GM12878 (cell line): Measurements from ENCODE around the gene NOP10. TPM values are rescaled to one million over a fixed set of nuclear protein-coding genes. Genes with fewer than 3 reads are reported as not detected.

ENCODE experiments used
- ATAC-seq: fragments of 200-7000 bp; cut with Tn5 transposase; 3 replicates; pipeline ENCODE4 v1.9.1; 2020; ENCODE audit warnings: mild to moderate bottlenecking, moderate library complexity
- BruUV-seq: library from RNA; stranded (reverse); fragments of 400-500 nt; replicated peaks from 2 replicates; lab custom pipeline; 2021; lab: Mats Ljungman, UMichigan
- CTCF ChIA-PET: fragments of 300-600 bp; sonication (Branson Sonifier 250); formaldehyde crosslinking; extraction: SDS; loops from one replicate; lab custom pipeline; 2021; ENCODE audit warnings: inconsistent platforms; lab: Yijun Ruan, JAX
- POLR2A ChIA-PET: fragments of 350-600 bp; formaldehyde crosslinking; extraction: SDS; loops from one replicate; lab custom pipeline; 2021; ENCODE audit warnings: inconsistent platforms; lab: Charles Lee
- RAD21 ChIA-PET: fragments of 300-600 bp; sonication (Branson Sonifier 250); formaldehyde crosslinking; loops from one replicate; lab custom pipeline; 2023; ENCODE audit warnings: antibody characterized with exemption; ENCODE audit not compliant: unreplicated experiment; lab: Charles Lee
- SMC1A ChIA-PET: fragments of 300-600 bp; sonication (Branson Sonifier 250); formaldehyde crosslinking; loops from one replicate; lab custom pipeline; 2023; ENCODE audit not compliant: unreplicated experiment, uncharacterized antibody; lab: Charles Lee
- DNase-seq: peaks from one replicate; pipeline ENCODE4 v3.0.0-alpha.2; 2011; ENCODE audit warnings: low read depth, low spot score
- FAIRE-seq: peaks from 3 replicates; lab custom pipeline; 2011; peaks lifted over from hg19 to GRCh38; lab: Jason Lieb, UNC
- H2AFZ ChIP-seq: 2 replicates; pipeline ENCODE4 v1.6.0; 2011; ENCODE audit warnings: low read depth, low read length, control low read depth; ENCODE audit not compliant: control insufficient read depth
- H3K27ac ChIP-seq: 2 replicates; pipeline ENCODE4 v1.5.1; 2011; ENCODE audit warnings: control low read depth; ENCODE audit not compliant: control insufficient read depth, insufficient read depth
- H3K27me3 ChIP-seq, 2 experiments: replicated peaks in 1 of 2; 2 replicates each; pipeline versions ENCODE4 v1.6.0 to v1.6.1; 2011; ENCODE audit warnings: low read length in 1 of 2; ENCODE audit not compliant: control insufficient read depth in 2 of 2, insufficient read depth in 2 of 2
- H3K36me3 ChIP-seq, 2 experiments: 2 replicates each; pipeline ENCODE4 v1.5.1; 2011; ENCODE audit warnings: low read length in 1 of 2; ENCODE audit not compliant: control insufficient read depth in 2 of 2, insufficient read depth in 2 of 2
- H3K4me1 ChIP-seq: 2 replicates; pipeline ENCODE4 v1.6.1; 2011; ENCODE audit warnings: mild to moderate bottlenecking, low read length, moderate library complexity, mixed read lengths; ENCODE audit not compliant: control insufficient read depth, insufficient read depth
- H3K4me2 ChIP-seq: 2 replicates; pipeline ENCODE4 v1.6.0; 2011; ENCODE audit warnings: control low read depth; ENCODE audit not compliant: control insufficient read depth, insufficient read depth
- H3K4me3 ChIP-seq: fragments of 200-600 bp; sonication (generic); 2 replicates; pipeline ENCODE4 v1.5.1; 2016
- H3K79me2 ChIP-seq: 2 replicates; pipeline ENCODE4 v1.6.0; 2011; ENCODE audit warnings: low read length; ENCODE audit not compliant: control insufficient read depth, insufficient read depth
- H3K9ac ChIP-seq: 2 replicates; pipeline ENCODE4 v1.8.0; 2011; ENCODE audit warnings: low read length, control low read depth, mixed read lengths; ENCODE audit not compliant: control insufficient read depth, insufficient read depth
- H3K9me3 ChIP-seq: replicated peaks from 3 replicates; pipeline ENCODE4 v1.5.1; 2011; ENCODE audit warnings: mild to moderate bottlenecking, low read length; ENCODE audit not compliant: control insufficient read depth, insufficient read depth
- H4K20me1 ChIP-seq: 2 replicates; pipeline ENCODE4 v1.6.0; 2011; ENCODE audit not compliant: control insufficient read depth, insufficient read depth
- CHD1 ChIP-seq: IDR thresholded peaks from 2 replicates; pipeline ENCODE4 v1.6.1; 2012; ENCODE audit warnings: low read depth, low read length, improper control_type of control experiment
- EZH2 ChIP-seq: IDR thresholded peaks from 2 replicates; pipeline ENCODE4 v1.6.1; 2012; ENCODE audit warnings: low read depth, mild to moderate bottlenecking, control low read depth, inconsistent platforms, low read length, borderline replicate concordance; ENCODE audit not compliant: control insufficient read depth
- LARP7 ChIP-seq: fragments of 450-650 bp; IDR thresholded peaks from 2 replicates; pipeline ENCODE4 v1.6.1; 2017; ENCODE audit warnings: mild to moderate bottlenecking
- RBBP5 ChIP-seq: fragments of 200-600 bp; sonication (generic); conservative IDR thresholded peaks from 2 replicates; pipeline ENCODE4 v1.6.1; 2016
- RELA ChIP-seq: fragments of 450-650 bp; IDR thresholded peaks from 2 replicates; pipeline ENCODE4 v1.8.0; 2014; ENCODE audit warnings: borderline replicate concordance; ENCODE audit not compliant: partially characterized antibody
- SMARCA5 ChIP-seq: fragments of 450-650 bp; IDR thresholded peaks from 2 replicates; pipeline ENCODE4 v1.6.1; 2017; ENCODE audit warnings: mild to moderate bottlenecking
- SMC3 ChIP-seq: IDR thresholded peaks from 2 replicates; pipeline ENCODE4 v1.6.1; 2011; ENCODE audit warnings: low read length, improper control_type of control experiment, borderline replicate concordance
- YY1 ChIP-seq: IDR thresholded peaks from 2 replicates; pipeline ENCODE4 v1.6.1; 2011; ENCODE audit warnings: low read depth, mild to moderate bottlenecking, low read length
- WGBS: methylation state at CpG from one replicate; pipeline ENCODE4 v1.1.6; 2016; ENCODE audit warnings: low lambda C conversion rate; ENCODE audit not compliant: insufficient replicate concordance, insufficient coverage; ENCODE audit errors: missing lambda C conversion rate; 5-methylcytosine and 5-hydroxymethylcytosine counted together
- in situ Hi-C: fragments of 300-500 bp; cut with MboI; formaldehyde crosslinking; loops from 9 replicates; pipeline ENCODE4 v1.14.3; 2018; ENCODE audit warnings: mixed read lengths
- intact Hi-C: fragments of 100-400 bp; cut with micrococcal nuclease; formaldehyde crosslinking; loops from one replicate; pipeline ENCODE4 v1.14.2; 2022; ENCODE audit not compliant: unreplicated experiment
- polyA plus RNA-seq, 11 experiments: library from polyadenylated mRNA; depleted of rRNA in 4 of 11; unstranded in 6 of 11; stranded (reverse) in 5 of 11; fragments of >200 nt; fragmentation: Nextera tagmentation in 4 of 11; fragmentation: Illumina TruSeq in 1 of 11; extraction: Ambion mirVana in 4 of 11; extraction: Trizol in 1 of 11; gene quantifications; 1 replicate in 1 of 11; 2 replicates in 10 of 11; pipeline versions ENCODE4 v1.2.1 to v1.2.3, GENCODE V29; 2011 to 2016; ENCODE audit warnings: inconsistent platforms in 2 of 11, missing spikeins in 2 of 11, low read depth in 1 of 11
- total RNA-seq, 4 experiments: library from RNA; depleted of rRNA in 3 of 4; stranded (reverse); fragments of >200 nt in 3 of 4; fragmentation: Illumina TruSeq in 1 of 4; extraction: Trizol in 1 of 4; gene quantifications; 2 replicates each; pipeline versions ENCODE4 v1.2.1 to v1.2.3, GENCODE V29; 2013 to 2021
- TF ChIP-seq, protein P1 (sequence below): IDR thresholded peaks from 2 replicates; pipeline ENCODE4 v1.6.1; 2012; ENCODE audit warnings: low read depth, low read length, improper control_type of control experiment

NOP10 gene
- total and polyA plus RNA-seq, 10 of the 15 experiments (the other 5 are each of a cell fraction or from before 2014, with no cell fraction given), result 225 to 1,778 (median 537) TPM

DNA sequence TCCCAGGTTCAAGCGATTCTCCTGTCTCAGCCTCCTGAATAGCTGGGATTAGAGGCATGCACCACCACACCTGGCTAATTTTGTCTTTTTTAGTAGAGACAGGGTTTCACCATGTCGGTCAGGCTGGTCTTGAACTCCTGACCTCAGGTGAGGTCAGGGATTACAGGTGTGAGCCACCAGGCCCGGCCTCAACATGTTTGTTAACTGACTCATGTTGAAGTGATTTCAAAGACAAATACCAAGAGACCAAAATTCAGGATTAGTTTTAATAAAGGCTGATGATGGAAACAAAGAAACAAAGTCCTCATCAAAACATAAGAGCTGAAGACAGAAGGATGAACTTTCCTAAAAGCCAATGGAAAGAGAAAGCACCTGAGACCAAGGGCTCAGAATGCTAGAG lies 41.9 kb downstream of the NOP10 start:
- intact Hi-C loops, result no loop called here
- DNase-seq (no peak), FAIRE-seq (no peak), ATAC-seq (no peak)
- Histone ChIP-seq H2AFZ (no peak overlapping the region), H3K4me2 (no peak overlapping the region), H3K36me3 (peaks cover under 1 to 7% of the 10 kb centered on the region in 2 experiments; a peak in 2 of 4 replicates), H3K27ac (no peak overlapping the region), H4K20me1 (no peaks in the 10 kb centered on the region), H3K79me2 (peaks cover 66% of the 10 kb centered on the region), H3K4me1 (peaks cover 4% of the 10 kb centered on the region), H3K27me3 (no peaks in the 10 kb centered on the region), H3K4me3 (no peak overlapping the region), H3K9me3 (no peaks in the 10 kb centered on the region; the same call in 2 of the 3 replicates), H3K9ac (no peak overlapping the region)
- POLR2A ChIA-PET, result no interaction called here
- RAD21 ChIA-PET, result no interaction called here
- no TSS peak for BruUV-seq
- 95% methylated on average over 3 of the region's 3 CpGs for WGBS
- SMC1A ChIA-PET, result no interaction called here
- TF ChIP-seq LARP7 (no peak), CHD1 (no peak), RBBP5 (no peak), SMC3 (no peak), SMARCA5 (no peak), YY1 (no peak), RELA (no peak), EZH2 (no peak)
- TF ChIP-seq, protein P1, sequence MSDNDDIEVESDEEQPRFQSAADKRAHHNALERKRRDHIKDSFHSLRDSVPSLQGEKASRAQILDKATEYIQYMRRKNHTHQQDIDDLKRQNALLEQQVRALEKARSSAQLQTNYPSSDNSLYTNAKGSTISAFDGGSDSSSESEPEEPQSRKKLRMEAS, result no peak
- in situ Hi-C loops, result no loop called here
- CTCF ChIA-PET, result no interaction called here
